ENCODE results near the gene DDX6. TPM values are rescaled to one million over a fixed set of nuclear protein-coding genes. Genes with fewer than 3 reads are reported as not detected.
A peak's percentile ranks its signal among the peaks of the same experiment; 100 is the strongest.
"Not testable (repeated sequence)": the region's sequence is repeated elsewhere in the genome, so short reads cannot be mapped to it uniquely, and the experiment has no call there.

The DDX6 gene
- total and polyA plus RNA-seq, 2 of the 8 experiments (the other 6 are each of a cell fraction or from before 2014, with no cell fraction given), result 29.8 to 181 TPM

- H2BK12ac ChIP-seq (ENCODE audit: low read depth, low read length); H4K20me1 ChIP-seq (replicated peaks in 1 of 2; ENCODE audit: control insufficient read depth in 1 of 2, insufficient read depth in 2 of 2, low read length in 2 of 2); H3K9ac ChIP-seq (replicated peaks in 1 of 4; ENCODE audit: extremely low read depth in 1 of 4, low read depth in 3 of 4, low read length in 3 of 4); H4K8ac ChIP-seq (ENCODE audit: extremely low read depth, insufficient read depth, low read length); H2AK5ac ChIP-seq (ENCODE audit: low read depth, low read length); H3K36me3 ChIP-seq (ENCODE audit: control insufficient read depth in 2 of 4, insufficient read depth in 4 of 4, low read length in 3 of 4); H3K18ac ChIP-seq (ENCODE audit: extremely low read depth, low read length); H3K14ac ChIP-seq (ENCODE audit: insufficient read length); H2BK15ac ChIP-seq (ENCODE audit: low read length); H2BK120ac ChIP-seq (replicated peaks; ENCODE audit: low read depth, low read length); H3K4me3 ChIP-seq (ENCODE audit: extremely low read depth in 1 of 4, insufficient read depth in 2 of 4, low read depth in 3 of 4, low read length in 4 of 4); H3K56ac ChIP-seq (replicated peaks; ENCODE audit: insufficient read length, low read depth, low read length); H3K23me2 ChIP-seq (ENCODE audit: low read depth, low read length); H3K4ac ChIP-seq (replicated peaks; ENCODE audit: insufficient read length, low read depth, low read length); H2BK5ac ChIP-seq (ENCODE audit: low read depth, low read length); H3K79me1 ChIP-seq (ENCODE audit: low read depth, low read length); H3K23ac ChIP-seq (ENCODE audit: insufficient read length); FAIRE-seq; H4K5ac ChIP-seq (ENCODE audit: insufficient read length, low read depth, low read length); H3K27me3 ChIP-seq (replicated peaks in 1 of 4; ENCODE audit: control insufficient read depth in 3 of 4, extremely low read depth in 1 of 4, insufficient read depth in 3 of 4, low read length in 3 of 4); H4K91ac ChIP-seq (replicated peaks; ENCODE audit: insufficient read length, low read length); H2BK20ac ChIP-seq (ENCODE audit: low read length); H3K9me3 ChIP-seq (ENCODE audit: insufficient read depth in 2 of 2, low read depth in 1 of 2, low read length in 1 of 2); H3K27ac ChIP-seq (ENCODE audit: low read depth, low read length); H2AFZ ChIP-seq (ENCODE audit: low read length): not testable (repeated sequence)
- peak in 1 of 2 experiments; percentile 49 for DNase-seq (ENCODE audit: low read depth in 1 of 2, low spot score in 2 of 2)
- CTCF ChIA-PET (ENCODE audit: partially characterized antibody), result interaction anchor here (0.7 to 1.5 kb wide), 3 partner anchors 29 to 152 kb away, joined by 3 to 4 read pairs (median 3); no protein-coding TSS in a partner anchor
- WGBS, 2 experiments (ENCODE audit: extremely low coverage in 1 of 2, insufficient coverage in 1 of 2, insufficient read length in 1 of 2, insufficient replicate concordance in 2 of 2, low coverage in 1 of 2, low lambda C conversion rate in 2 of 2, missing lambda C conversion rate in 1 of 2), result 40 to 100% methylated on average over 1 to 6 of the region's 6 CpGs
- Histone ChIP-seq H3K4me1 (replicated peaks in 1 of 4; ENCODE audit: control insufficient read depth in 3 of 4, insufficient read depth in 4 of 4, low read length in 3 of 4) (peaks cover 4 to 15% (median 8%) of the 10 kb centered on the region in 4 experiments), H3K4me2 (ENCODE audit: insufficient read depth in 1 of 2, low read depth in 2 of 2, low read length in 2 of 2) (peak overlapping the region in 1 of 2 experiments; percentile 32; a peak in 1 of 4 replicates), H3K79me2 (ENCODE audit: control insufficient read depth in 1 of 2, insufficient read depth in 2 of 2, low read length in 2 of 2) (peaks cover 0 to 22% of the 10 kb centered on the region in 2 experiments; a peak in 2 of 4 replicates)
- peak; percentile 10 for TF ChIP-seq NANOG (IDR thresholded peaks at IDR 0.05; ENCODE audit: insufficient read depth, low read depth, low read length, poor library complexity, severe bottlenecking)
- POLR2A ChIA-PET (ENCODE audit: partially characterized antibody), result interaction anchor here (0.8 to 4.1 kb wide), 12 partner anchors 12 to 177 kb away, joined by 3 to 46 read pairs (median 6); no protein-coding TSS in a partner anchor
These were observed 73.7 kb downstream of the DDX6 start for GRCh38 chr11:118717221-118717620.
